ENCODE results near the gene TECR.

DNA sequence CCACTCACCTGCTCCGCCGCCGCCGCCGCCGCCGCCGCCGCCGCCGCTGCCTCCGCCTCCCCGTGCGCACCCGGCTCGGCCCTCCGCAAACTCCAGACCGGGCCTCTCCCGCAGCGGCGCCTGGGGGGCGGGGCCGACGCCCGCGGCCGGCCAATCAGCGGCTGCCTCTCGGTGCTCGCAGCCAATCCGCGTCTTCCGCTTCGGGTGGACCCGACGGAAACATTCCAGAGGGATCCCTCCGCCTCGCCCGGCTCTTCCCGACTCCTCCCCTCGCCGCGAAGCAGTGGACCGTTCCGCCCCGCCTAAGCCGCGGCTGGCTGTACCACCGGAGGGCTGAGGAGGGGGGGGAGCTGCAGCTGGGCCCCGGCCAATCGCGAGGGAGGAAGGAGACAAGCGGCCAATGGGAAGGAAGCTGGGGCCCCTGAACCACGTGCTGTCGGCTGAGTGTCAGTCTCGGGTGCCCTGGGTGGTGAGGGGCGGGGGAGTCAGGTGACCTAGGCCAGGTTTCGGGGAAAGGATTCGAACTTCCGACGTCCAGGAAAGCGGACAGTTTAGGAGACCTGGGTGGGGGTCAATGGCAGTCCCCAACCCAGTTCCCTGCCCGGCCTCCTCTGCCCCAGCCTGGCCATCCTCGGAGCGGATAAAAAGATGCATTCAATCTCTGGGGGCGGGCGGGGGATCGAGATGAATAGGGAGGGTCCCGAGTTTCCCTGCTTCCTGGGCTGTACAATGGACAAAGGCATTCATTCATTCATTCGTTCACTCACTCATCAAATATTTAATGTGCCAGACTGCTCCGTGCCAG is 33.2 kb upstream of the TECR start, which contains the start of gene GIPC1:
- TF ChIP-seq POLR2AphosphoS5 (IDR thresholded peaks at IDR 0.05) = peak; percentile 54
- no peak for TF ChIP-seq RAD21 (conservative IDR thresholded peaks at IDR 0.05)
- TF ChIP-seq, protein P1, sequence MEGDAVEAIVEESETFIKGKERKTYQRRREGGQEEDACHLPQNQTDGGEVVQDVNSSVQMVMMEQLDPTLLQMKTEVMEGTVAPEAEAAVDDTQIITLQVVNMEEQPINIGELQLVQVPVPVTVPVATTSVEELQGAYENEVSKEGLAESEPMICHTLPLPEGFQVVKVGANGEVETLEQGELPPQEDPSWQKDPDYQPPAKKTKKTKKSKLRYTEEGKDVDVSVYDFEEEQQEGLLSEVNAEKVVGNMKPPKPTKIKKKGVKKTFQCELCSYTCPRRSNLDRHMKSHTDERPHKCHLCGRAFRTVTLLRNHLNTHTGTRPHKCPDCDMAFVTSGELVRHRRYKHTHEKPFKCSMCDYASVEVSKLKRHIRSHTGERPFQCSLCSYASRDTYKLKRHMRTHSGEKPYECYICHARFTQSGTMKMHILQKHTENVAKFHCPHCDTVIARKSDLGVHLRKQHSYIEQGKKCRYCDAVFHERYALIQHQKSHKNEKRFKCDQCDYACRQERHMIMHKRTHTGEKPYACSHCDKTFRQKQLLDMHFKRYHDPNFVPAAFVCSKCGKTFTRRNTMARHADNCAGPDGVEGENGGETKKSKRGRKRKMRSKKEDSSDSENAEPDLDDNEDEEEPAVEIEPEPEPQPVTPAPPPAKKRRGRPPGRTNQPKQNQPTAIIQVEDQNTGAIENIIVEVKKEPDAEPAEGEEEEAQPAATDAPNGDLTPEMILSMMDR (IDR thresholded peaks at IDR 0.05; ENCODE audit: poor library complexity, severe bottlenecking) = no peak
